NCI-H2196 (cell line): ENCODE measurements around the gene EIF4G3.
A peak's percentile ranks its signal among the peaks of the same experiment; 100 is the strongest.
"Not testable (repeated sequence)": the region's sequence is repeated elsewhere in the genome, so short reads cannot be mapped to it uniquely, and the experiment has no call there.

ENCODE experiments used
- DNase-seq: peaks from one replicate; lab custom pipeline; 2025; ENCODE audit not compliant: unreplicated experiment; lab: John Stamatoyannopoulos, UW

EIF4G3 gene

DNA sequence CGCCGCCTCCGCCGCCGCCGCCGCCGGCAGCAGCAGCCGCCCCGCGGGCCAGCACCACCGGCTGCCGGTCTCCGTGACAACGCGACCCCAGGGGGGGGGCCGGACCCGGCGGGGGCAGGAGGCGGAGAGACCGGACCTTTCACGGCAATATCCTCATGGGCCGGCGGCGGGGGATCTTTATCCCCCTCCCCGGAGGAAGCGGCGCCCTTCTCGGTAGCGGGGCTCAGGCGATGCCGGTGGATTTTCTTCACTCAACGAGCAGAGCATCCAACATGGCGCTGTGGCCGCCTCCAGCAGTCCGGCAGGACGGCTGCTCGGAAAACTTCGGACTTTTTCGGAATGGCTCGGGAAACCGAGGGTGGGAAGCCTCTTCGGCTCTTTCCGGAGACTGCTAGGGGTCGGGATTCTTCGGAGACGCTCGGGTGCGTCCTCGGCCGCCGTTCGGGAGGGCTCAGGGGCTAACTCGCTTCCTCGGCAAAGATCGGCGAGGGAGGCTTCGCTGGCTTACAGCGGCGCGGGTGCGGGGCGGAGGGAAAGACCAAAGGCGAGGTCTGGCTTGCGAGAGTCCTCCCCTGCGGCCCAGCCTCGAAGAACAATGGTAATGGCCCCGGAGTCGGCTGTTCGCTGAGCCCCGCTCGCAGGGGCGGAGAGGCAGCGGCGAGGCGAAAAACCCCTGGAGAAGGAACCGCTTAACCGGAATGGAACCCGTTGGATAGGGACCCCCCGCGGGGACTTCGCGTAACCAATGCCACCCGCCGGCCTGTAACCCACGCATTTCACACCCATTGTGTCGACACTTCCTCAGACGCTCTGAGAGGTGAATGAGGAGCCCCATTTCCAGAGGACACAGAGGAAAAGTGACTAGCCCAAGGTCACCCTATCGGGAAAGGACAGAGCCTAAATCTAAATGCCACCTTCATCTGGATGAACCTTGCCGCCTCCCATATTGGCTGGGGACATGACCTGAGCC is at the start of gene EIF4G3:
Gene EIF4G3 (minus strand): TSS at position 312 of the 970 bp plus-strand sequence. CDS start 174,155 bp downstream, outside the sequence.
- peak; percentile 99 for DNase-seq

DNA sequence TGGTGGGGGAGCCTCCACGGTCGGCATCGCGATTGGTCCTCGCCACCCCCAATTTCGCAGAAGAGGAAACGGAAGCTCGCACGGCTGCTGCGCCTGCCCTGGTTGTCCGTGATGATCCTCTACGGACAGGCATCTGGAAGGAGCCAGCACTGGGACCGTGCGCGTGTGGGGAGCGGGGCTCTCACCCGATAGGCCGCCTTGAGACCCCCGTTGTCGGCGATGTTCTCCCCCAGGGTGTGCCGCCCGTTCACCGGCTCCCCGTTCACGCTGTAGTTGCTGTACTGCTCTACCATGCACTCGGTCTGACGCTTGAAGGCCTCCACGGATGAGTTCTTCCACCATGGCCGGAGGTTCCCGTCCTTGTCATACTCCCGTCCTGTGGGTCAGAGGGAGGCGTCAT is 48.4 kb upstream of the EIF4G3 start:
- DNase-seq = no peak

DNA sequence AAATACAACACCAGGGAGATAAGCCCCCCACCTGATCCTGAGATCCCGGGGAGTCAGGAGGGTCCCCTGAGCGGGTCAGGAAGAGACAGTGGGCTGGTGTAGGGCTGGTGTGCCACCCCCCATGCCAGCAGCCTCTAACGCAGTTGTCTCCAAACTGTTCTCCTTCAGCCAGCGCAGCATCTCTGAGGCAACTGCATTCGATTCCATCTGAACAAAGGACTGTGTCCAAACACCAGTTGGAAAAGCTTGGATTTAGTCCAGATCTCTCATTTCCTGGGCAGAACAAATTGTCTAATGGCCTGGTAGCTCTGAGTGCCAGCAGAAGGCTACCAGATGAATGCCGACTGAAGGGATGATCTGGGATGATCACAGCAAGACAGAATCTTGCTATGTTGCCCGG is 44.1 kb upstream of the EIF4G3 start:
- DNase-seq = peak; percentile 42

GRCh38 chr1:21219674-21220073 is 43.0 kb upstream of the EIF4G3 start:
- DNase-seq = no peak

- peak; percentile 38 for DNase-seq
Measured at GRCh38 chr1:21217812-21218596, 41.3 kb upstream of the EIF4G3 start.

DNA sequence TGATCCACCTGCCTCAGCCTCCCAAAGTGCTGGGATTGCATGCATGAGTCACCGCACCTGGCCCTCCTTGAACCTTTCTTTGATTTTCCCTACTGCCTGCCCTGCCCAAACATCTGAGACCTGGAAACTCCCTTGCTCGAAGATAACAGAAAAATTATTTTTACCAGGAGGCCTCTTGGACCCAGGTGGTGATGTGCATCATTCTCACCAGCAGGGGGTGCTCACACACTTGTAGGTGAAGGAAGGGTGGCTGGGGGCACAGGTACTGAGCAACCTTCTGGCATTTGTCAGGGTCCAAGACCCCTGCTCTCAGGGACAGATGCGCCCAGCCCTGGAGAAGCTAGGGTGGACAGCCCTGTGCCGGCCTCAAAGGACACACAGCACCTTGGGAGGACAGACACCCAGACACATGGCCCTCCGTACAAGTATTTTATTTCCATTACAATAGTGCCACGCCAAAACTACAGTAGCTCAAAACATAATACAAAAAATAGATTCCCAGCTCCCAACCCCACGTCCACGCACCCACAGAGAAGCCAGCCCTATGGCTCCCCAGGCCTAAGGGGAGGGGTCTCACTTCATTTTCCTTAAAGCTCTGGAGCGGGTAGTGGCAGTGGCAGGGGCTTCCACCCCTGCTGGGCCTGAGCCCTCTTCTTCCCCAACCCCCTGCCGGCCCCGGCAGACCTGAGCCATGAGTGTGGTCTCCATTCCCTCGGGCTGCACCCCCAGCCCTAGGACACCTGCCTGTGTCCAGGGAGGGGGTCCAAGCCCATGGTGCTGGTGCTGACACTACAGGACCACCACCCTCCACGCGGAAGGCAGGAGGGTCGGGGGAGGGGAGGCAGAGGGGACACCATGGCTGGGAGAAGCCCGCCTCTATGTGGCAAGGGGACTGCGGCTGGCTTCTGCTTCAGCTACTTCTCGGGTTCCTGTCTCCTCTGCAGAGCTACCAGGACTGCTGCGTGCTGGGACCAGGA is 40.4 kb upstream of the EIF4G3 start:
- DNase-seq = peak; percentile 56

DNA sequence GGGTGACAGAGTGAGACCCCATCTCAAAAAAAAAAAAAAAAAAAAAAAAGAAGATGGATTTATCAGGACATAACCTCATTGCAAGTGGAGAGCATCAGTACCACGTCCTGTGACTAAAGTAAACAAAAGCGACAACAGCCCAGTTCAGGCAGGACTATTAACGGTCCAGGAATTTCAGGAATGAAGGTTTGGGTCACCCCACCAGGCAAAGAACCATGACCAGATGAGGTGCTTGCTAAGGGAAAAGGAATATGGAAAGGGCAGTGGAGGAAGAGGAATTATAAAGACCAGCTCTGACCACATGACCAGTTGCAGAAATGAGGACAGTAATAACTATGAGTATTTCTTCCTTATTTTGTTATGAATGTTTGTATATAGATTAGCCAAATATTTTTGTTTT is 35.4 kb upstream of the EIF4G3 start:
- DNase-seq = no peak

GRCh38 chr1:21208137-21208700 is 31.5 kb upstream of the EIF4G3 start:
- DNase-seq = not testable (repeated sequence)

DNA sequence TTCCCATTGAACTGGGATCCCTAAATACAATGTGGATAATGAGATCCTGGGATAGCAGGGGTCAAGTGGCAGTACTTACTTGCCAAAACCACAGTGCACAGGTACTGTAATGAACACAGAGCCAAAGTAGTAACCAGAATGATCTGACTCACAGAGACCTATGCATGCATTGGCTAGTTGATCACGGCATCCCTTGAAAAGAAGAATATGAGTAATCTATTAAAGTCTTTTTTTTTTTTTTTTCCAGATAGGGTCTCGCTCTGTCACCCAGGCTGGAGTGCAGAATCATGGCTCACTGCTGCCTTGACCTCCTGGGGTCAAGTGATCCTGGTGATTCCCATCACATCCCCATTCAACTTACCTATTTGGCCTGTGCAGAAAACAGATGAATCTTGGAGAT is 29.4 kb upstream of the EIF4G3 start:
- DNase-seq = no peak

DNA sequence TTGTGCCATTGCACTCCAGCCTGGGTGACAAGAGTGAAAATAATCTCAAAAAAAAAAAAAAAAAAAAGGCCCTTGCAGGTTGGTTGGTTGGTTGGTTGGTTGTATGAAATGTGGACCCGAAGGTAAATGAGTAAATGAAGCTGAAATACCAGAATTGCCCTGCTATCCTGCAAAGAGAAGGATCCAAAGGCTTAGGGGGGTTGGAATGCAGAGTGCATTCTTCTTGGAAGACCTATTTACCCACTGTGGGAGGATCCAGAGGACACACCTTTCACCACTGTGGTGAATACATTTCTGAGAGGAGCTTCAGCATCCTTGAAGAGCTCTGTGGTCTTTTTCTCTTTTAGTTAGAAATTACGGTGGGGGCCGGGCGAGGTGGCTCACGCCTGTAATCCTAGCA is 28.7 kb upstream of the EIF4G3 start:
- DNase-seq = no peak

GRCh38 chr1:21201650-21202049 is 25.0 kb upstream of the EIF4G3 start:
- no peak for DNase-seq

- DNase-seq = not testable (repeated sequence)
Measured at GRCh38 chr1:21201238-21201637, 24.5 kb upstream of the EIF4G3 start.

GRCh38 chr1:21200767-21201166 is 24.1 kb upstream of the EIF4G3 start:
- no peak for DNase-seq

GRCh38 chr1:21198929-21199328 is 22.2 kb upstream of the EIF4G3 start:
- no peak for DNase-seq

DNA sequence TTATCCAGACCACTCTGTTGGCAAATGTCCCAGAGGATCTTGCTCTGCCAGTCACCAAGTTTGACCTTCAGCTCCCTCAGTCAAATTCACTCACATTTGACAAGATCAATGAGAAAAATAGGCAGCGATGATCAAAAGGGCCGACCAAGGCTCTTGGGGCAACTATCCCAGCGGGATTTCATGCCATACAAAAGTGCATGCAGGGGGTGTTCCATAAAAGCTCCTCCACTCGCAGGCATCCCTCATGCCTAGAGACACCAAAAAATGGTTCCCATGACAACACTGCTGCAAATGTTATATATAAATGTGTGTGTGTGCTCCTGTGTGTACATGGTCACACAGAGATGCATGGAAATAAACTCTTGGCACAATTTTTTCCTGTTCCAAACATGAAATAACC is 16.2 kb upstream of the EIF4G3 start:
- no peak for DNase-seq

DNA sequence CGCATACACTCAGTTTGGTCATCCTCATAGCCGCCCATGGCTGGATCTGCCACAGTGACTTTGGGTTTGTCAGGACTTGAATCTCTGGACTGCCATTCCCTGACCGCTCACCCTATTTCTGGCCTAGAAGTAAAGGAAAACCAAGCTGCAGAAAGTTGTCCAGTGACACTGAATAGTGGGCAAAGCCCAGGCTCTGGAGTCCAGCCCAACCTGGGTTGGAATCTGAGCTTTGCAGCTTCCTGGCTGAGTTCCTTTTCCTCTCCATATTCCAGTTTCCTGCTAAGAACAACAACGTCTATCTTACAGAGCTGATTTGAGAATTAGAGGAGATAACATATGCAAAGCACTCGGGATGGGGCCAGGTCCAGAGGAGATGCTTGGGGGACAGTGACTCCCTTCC is 15.6 kb upstream of the EIF4G3 start:
- no peak for DNase-seq

DNA sequence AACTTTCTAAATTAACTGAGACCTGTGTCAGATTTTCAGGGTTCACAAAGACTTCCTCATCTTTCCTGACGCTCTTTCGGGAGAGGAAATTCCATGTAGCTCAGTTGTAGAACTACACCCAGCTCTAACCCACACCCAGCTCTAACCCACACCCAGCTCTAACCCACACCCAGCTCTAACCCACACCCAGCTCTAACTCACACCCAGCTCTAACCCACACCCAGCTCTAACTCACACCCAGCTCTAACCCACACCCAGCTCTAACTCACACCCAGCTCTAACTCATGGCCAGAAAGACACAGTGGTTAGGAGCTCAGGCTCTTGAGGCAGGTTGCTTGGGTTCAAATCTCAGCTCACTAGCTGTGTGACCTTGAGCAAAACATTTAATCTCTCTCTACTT is 14.1 kb upstream of the EIF4G3 start:
- DNase-seq = not testable (repeated sequence)

- DNase-seq = peak; percentile 32
Measured at GRCh38 chr1:21189906-21190500, 13.3 kb upstream of the EIF4G3 start.

DNA sequence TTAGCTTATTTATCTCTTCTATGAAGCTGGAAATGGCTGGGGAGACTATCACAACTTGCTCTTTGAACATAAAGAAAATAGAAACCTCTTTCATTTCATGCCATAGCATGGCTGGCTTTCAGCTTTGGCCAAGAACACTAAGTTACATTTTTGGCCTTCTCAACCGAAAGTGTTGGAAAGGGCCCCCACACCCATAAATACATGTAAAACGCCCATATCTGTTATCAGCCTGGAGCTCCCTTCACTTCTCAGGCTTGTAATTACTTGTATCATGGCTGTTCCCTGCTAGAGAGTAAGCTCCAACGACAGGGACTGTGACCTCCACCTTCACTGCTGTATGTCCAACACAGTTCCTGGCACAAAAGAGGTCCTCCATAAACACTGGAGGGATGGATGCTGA is 12.7 kb upstream of the EIF4G3 start:
- DNase-seq = no peak

- peak; percentile 56 for DNase-seq
Measured at GRCh38 chr1:21188235-21188634, 11.5 kb upstream of the EIF4G3 start.
